Skeletal muscle tissue (tissue), 4 donors: Measurements from ENCODE around the gene C4B. TPM values are rescaled to one million over a fixed set of nuclear protein-coding genes. Genes with fewer than 3 reads are reported as not detected.
"Not testable (repeated sequence)": the region's sequence is repeated elsewhere in the genome, so short reads cannot be mapped to it uniquely, and the experiment has no call there.

ENCODE experiments used
- H3K27ac ChIP-seq: one replicate; pipeline ENCODE4 v1.7.0; 2013; ENCODE audit warnings: mild to moderate bottlenecking, low read depth, low read length, inconsistent platforms
- H3K27me3 ChIP-seq, 3 donors: one replicate each; pipeline ENCODE4 v1.7.0; 2013; ENCODE audit warnings: low read length in 3 of 3; ENCODE audit not compliant: control insufficient read depth in 3 of 3, insufficient read depth in 3 of 3
- H3K36me3 ChIP-seq, 3 donors: one replicate each; pipeline ENCODE4 v1.7.0; 2013; ENCODE audit warnings: low read length in 3 of 3; ENCODE audit not compliant: control insufficient read depth in 3 of 3, insufficient read depth in 3 of 3
- H3K4me1 ChIP-seq, 3 donors: one replicate each; pipeline ENCODE4 v1.7.0; 2013; ENCODE audit warnings: low read length in 3 of 3, mild to moderate bottlenecking in 3 of 3; ENCODE audit not compliant: control insufficient read depth in 3 of 3, insufficient read depth in 3 of 3
- H3K4me3 ChIP-seq, 3 donors: one replicate each; pipeline ENCODE4 v1.7.0; 2013; ENCODE audit warnings: low read length in 3 of 3
- H3K9ac ChIP-seq, 3 donors: one replicate each; pipeline ENCODE4 v1.7.0; 2013; ENCODE audit warnings: low read length in 3 of 3, mild to moderate bottlenecking in 3 of 3, moderate library complexity in 2 of 3, low read depth in 1 of 3
- H3K9me3 ChIP-seq, 3 donors: one replicate each; pipeline ENCODE4 v1.7.0; 2013; ENCODE audit warnings: low read length in 3 of 3; ENCODE audit not compliant: control insufficient read depth in 3 of 3
- total RNA-seq: library from RNA; depleted of rRNA; stranded (reverse); fragments of >200 nt; gene quantifications from one replicate; pipeline ENCODE4 v1.2.3, GENCODE V29; 2014
- donor health status: Osteomylitis.

C4B gene
- total RNA-seq, 1 donor from 2014 or later = 18.3 TPM

DNA sequence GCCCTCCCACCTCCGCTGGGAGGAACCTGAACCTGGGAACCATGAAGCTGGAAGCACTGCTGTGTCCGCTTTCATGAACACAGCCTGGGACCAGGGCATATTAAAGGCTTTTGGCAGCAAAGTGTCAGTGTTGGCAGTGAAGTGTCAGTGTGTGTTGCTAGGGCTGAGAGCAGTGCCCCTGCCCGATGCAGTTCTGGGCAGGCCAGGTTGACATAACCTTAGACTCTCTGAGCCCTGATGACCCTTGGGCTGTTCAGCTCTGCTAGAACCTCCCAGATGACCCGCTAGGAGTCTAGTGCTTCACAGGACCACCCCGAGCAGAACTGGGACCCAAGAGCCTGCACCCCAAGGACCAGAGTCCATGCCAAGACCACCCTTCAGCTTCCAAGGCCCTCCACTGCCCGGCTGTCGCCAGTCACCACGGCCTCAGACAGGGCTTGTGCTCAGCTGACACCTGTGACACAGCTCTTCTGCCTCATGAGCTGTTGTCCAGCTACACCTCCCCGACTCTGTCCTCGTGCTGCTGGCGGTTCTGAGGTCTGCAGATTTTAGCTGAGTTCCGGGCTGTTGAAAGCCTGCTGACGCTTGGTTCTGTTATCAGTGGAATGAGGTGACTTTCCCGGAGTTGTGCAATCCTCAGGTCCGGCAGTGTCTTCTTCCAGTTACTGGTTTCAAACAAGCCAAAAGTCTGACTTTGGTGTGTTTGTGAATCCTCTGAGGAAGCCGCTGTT, 20.9 kb downstream of the C4B start:
- H3K9me3 ChIP-seq, H3K4me1 ChIP-seq, H3K27ac ChIP-seq, H3K9ac ChIP-seq, H3K27me3 ChIP-seq, H3K4me3 ChIP-seq, H3K36me3 ChIP-seq: not testable (repeated sequence)

DNA sequence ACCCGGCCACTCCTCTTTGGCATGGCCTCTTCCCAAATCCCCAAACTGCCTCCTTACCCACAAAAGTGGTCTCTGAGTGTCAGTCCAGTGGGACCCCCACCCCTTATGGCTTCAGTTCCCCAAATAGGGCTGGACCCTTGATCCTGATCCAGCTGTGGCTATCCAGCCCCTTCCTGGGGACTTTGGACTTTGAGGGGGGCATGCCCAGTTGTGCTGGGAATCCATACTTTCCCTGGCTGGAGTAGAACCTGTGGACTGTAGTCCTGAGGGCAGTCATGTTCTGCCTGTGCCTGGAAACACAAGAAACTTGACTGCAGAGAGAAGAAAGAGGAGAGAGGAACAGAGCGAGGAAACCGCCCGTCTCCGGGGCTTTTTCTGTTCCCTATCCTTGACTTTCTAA, 22.5 kb downstream of the C4B start:
- not testable (repeated sequence) for H3K4me1 ChIP-seq, H3K36me3 ChIP-seq, H3K9ac ChIP-seq, H3K9me3 ChIP-seq, H3K27me3 ChIP-seq, H3K4me3 ChIP-seq, H3K27ac ChIP-seq

DNA sequence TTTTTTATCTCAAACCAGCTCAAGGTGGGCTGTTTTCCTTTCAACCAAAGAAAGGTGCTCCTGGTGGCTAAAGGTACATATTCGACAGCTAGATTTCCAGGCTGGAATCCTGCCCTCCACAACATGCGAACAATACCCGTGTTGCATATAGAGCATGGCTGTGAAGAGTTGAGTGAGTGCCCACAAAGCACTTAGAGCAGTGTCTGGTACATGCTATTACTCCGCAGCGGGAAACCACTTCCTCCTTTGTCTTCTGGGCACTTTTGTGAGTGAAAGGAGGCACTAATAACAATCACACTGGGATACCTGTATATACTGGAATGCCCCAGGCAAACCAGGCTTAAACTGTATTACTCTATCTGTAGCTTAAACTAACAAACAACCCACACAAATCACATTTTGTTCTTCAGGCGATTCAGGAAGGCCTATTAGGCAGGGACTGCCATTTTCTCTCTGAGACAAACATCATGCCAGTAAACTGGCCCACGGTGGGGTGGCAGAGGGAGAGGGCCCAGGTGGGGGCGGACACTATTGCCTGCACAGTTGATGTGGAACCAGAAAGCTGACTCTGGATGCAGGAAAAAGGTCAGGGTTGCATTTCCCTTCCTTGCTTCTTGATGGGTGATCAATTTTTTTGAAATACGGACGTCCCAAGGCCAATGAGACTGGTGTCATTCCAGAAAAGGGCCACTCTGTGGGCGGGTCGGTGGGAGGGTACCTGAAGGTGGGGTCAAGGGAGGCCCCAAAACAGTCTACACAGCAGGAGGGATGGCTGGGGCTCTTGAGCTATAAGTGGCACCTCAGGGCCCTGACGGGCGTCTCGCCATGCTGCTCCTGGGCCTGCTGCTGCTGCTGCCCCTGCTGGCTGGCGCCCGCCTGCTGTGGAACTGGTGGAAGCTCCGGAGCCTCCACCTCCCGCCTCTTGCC, 23.3 kb downstream of the C4B start, which contains the start of gene CYP21A2:
Gene CYP21A2 (plus strand): TSS at position 818 of the 927 bp plus-strand sequence. CDS start 8 bp downstream, at position 826.
- not testable (repeated sequence) for H3K9ac ChIP-seq, H3K27ac ChIP-seq, H3K27me3 ChIP-seq, H3K36me3 ChIP-seq, H3K9me3 ChIP-seq, H3K4me3 ChIP-seq, H3K4me1 ChIP-seq

DNA sequence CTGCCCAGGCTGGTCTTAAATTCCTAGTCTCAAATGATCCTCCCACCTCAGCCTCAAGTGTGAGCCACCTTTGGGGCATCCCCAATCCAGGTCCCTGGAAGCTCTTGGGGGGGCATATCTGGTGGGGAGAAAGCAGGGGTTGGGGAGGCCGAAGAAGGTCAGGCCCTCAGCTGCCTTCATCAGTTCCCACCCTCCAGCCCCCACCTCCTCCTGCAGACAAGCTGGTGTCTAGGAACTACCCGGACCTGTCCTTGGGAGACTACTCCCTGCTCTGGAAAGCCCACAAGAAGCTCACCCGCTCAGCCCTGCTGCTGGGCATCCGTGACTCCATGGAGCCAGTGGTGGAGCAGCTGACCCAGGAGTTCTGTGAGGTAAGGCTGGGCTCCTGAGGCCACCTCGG, 24.3 kb downstream of the C4B start:
- H3K4me1 ChIP-seq, H3K9ac ChIP-seq, H3K27ac ChIP-seq, H3K9me3 ChIP-seq, H3K36me3 ChIP-seq, H3K4me3 ChIP-seq, H3K27me3 ChIP-seq: not testable (repeated sequence)

DNA sequence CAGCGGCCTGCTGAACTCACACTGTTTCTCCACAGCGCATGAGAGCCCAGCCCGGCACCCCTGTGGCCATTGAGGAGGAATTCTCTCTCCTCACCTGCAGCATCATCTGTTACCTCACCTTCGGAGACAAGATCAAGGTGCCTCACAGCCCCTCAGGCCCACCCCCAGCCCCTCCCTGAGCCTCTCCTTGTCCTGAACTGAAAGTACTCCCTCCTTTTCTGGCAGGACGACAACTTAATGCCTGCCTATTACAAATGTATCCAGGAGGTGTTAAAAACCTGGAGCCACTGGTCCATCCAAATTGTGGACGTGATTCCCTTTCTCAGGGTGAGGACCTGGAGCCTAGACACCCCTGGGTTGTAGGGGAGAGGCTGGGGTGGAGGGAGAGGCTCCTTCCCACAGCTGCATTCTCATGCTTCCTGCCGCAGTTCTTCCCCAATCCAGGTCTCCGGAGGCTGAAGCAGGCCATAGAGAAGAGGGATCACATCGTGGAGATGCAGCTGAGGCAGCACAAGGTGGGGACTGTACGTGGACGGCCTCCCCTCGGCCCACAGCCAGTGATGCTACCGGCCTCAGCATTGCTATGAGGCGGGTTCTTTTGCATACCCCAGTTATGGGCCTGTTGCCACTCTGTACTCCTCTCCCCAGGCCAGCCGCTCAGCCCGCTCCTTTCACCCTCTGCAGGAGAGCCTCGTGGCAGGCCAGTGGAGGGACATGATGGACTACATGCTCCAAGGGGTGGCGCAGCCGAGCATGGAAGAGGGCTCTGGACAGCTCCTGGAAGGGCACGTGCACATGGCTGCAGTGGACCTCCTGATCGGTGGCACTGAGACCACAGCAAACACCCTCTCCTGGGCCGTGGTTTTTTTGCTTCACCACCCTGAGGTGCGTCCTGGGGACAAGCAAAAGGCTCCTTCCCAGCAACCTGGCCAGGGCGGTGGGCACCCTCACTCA, 25.0 kb downstream of the C4B start:
- not testable (repeated sequence) for H3K4me1 ChIP-seq, H3K36me3 ChIP-seq, H3K4me3 ChIP-seq, H3K27ac ChIP-seq, H3K9ac ChIP-seq, H3K27me3 ChIP-seq, H3K9me3 ChIP-seq

DNA sequence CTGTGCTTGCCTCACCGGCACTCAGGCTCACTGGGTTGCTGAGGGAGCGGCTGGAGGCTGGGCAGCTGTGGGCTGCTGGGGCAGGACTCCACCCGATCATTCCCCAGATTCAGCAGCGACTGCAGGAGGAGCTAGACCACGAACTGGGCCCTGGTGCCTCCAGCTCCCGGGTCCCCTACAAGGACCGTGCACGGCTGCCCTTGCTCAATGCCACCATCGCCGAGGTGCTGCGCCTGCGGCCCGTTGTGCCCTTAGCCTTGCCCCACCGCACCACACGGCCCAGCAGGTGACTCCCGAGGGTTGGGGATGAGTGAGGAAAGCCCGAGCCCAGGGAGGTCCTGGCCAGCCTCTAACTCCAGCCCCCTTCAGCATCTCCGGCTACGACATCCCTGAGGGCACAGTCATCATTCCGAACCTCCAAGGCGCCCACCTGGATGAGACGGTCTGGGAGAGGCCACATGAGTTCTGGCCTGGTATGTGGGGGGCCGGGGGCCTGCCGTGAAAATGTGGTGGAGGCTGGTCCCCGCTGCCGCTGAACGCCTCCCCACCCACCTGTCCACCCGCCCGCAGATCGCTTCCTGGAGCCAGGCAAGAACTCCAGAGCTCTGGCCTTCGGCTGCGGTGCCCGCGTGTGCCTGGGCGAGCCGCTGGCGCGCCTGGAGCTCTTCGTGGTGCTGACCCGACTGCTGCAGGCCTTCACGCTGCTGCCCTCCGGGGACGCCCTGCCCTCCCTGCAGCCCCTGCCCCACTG, 25.9 kb downstream of the C4B start:
- not testable (repeated sequence) for H3K27ac ChIP-seq, H3K36me3 ChIP-seq, H3K4me3 ChIP-seq

DNA sequence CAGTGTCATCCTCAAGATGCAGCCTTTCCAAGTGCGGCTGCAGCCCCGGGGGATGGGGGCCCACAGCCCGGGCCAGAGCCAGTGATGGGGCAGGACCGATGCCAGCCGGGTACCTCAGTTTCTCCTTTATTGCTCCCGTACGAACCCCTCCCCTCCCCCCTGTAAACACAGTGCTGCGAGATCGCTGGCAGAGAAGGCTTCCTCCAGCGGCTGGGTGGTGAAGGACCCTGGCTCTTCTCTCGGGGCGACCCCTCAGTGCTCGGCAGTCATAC, 26.4 kb downstream of the C4B start:
- not testable (repeated sequence) for H3K27ac ChIP-seq, H3K27me3 ChIP-seq, H3K4me3 ChIP-seq, H3K36me3 ChIP-seq, H3K4me1 ChIP-seq, H3K9ac ChIP-seq, H3K9me3 ChIP-seq

More for the DNA sequence above, 25.9 kb downstream of the C4B start:
- H3K9ac ChIP-seq, H3K9me3 ChIP-seq, H3K4me1 ChIP-seq, H3K27me3 ChIP-seq: not testable (repeated sequence)

DNA sequence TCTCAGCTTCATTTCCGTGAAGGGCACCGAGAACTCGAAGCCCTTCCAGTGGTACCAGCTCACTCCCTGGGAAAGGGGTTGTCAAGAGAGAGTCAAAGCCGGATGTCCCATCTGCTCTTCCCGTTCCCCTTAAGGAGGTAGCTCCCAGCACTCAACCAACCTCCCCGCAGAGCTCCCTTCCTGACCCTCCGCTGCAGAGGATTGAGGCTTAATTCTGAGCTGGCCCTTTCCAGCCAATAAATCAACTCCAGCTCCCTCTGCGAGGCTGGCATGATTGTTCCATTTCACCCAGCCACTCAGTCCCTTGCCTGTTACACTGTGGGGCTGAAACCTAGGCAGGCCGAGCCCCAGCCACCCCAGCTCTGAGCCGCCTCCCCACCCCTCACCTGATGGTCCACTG, 26.8 kb downstream of the C4B start:
- H3K27me3 ChIP-seq, H3K36me3 ChIP-seq, H3K9ac ChIP-seq, H3K4me1 ChIP-seq, H3K27ac ChIP-seq, H3K4me3 ChIP-seq, H3K9me3 ChIP-seq: not testable (repeated sequence)

DNA sequence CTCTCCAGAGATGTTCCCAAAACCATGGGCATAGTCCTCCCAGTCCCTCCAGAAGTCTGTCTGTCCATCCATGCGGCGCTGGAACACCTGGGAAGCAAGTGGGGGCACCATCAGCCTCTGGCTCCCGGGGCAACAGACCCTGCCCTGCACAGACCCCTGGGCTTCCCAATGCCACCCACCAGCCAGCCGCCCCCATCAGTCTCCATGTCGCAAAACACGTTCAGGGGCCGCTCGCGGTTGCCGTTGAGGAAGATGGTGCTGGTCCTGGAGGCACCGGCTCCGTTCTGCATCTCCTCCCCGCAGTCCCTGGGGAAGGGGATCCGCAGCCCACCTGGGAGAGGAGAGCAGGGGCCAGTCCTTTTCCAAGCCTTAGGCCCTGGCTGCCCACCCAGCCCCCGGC, 27.7 kb downstream of the C4B start:
- not testable (repeated sequence) for H3K4me3 ChIP-seq, H3K9ac ChIP-seq, H3K4me1 ChIP-seq, H3K27ac ChIP-seq, H3K36me3 ChIP-seq, H3K9me3 ChIP-seq, H3K27me3 ChIP-seq
